Naive thymus-derived CD8-positive, alpha-beta T cell (primary cell): ENCODE data around the gene RPS21. TPM values are rescaled to one million over a fixed set of nuclear protein-coding genes. Genes with fewer than 3 reads are reported as not detected.
"Not testable (repeated sequence)": the region's sequence is repeated elsewhere in the genome, so short reads cannot be mapped to it uniquely, and the experiment has no call there.

ENCODE experiments used
- ATAC-seq, 2 donors: fragments of 150-1000 bp; cut with Tn5 transposase in 1 of 2; sonication (Bioruptor Pico), chemical (Tn5 transposase) in 1 of 2; 1 replicate in 1 of 2; 2 replicates in 1 of 2; pipeline ENCODE4 v1.10.0; 2021; ENCODE audit warnings: mild to moderate bottlenecking in 2 of 2, moderate library complexity in 2 of 2
- POLR2A ChIA-PET: fragments of 350-600 bp; sonication (Branson Sonifier 250); formaldehyde crosslinking; loops from one replicate; lab custom pipeline; 2021; ENCODE audit warnings: antibody characterized with exemption; lab: Charles Lee
- DNase-seq, 10 donors: peaks; one replicate each; pipeline versions ENCODE4 v3.0.0 to v3.0.0-alpha.2; 2020 to 2022
- H3K27ac Mint-ChIP-seq, 10 donors: one replicate each; pipeline ENCODE4 v1.8.0; 2020 to 2022; ENCODE audit warnings: mild to moderate bottlenecking in 10 of 10, mixed read lengths in 10 of 10, moderate library complexity in 4 of 10, inconsistent platforms in 1 of 10
- H3K27me3 Mint-ChIP-seq, 5 donors: one replicate each; pipeline ENCODE4 v1.8.0; 2021 to 2022; ENCODE audit warnings: mixed read lengths in 5 of 5
- H3K36me3 Mint-ChIP-seq, 3 donors: one replicate each; pipeline ENCODE4 v1.8.0; 2020 to 2022; ENCODE audit warnings: mixed read lengths in 3 of 3, mild to moderate bottlenecking in 2 of 3, inconsistent platforms in 1 of 3
- H3K4me1 Mint-ChIP-seq, 4 donors: one replicate each; pipeline ENCODE4 v1.8.0; 2021 to 2022; ENCODE audit warnings: mixed read lengths in 4 of 4
- H3K4me3 Mint-ChIP-seq, 10 donors: one replicate each; pipeline ENCODE4 v1.8.0; 2020 to 2022; ENCODE audit warnings: mild to moderate bottlenecking in 10 of 10, mixed read lengths in 10 of 10, moderate library complexity in 6 of 10, inconsistent platforms in 1 of 10
- H3K9me3 Mint-ChIP-seq, 9 donors: one replicate each; pipeline ENCODE4 v1.8.0; 2020 to 2022; ENCODE audit warnings: mixed read lengths in 9 of 9, mild to moderate bottlenecking in 3 of 9, inconsistent platforms in 1 of 9, moderate library complexity in 1 of 9
- polyA plus RNA-seq, 3 donors: library from polyadenylated mRNA; unstranded; fragments of 300-500 nt; fragmentation: Illumina TruSeq; gene quantifications; one replicate each; pipeline ENCODE4 v1.2.3, GENCODE V29; 2021
- total RNA-seq, 8 experiments: library from RNA in 2 of 8; stranded (reverse) in 2 of 8; gene quantifications; one replicate each; pipeline ENCODE4 v1.2.3 and lab custom pipeline; 2021 to 2026

The RPS21 gene
- total and polyA plus RNA-seq, 5 experiments from 2014 or later = 3,205 to 3,803 (median 3,496) TPM

- H3K9me3 Mint-ChIP-seq, POLR2A ChIA-PET, H3K36me3 Mint-ChIP-seq: not testable (repeated sequence)
These were observed 39.1 kb downstream of the RPS21 start for GRCh38 chr20:62426059-62426348.

GRCh38 chr20:62426699-62427131 is 39.8 kb downstream of the RPS21 start:
- no peak for DNase-seq
- Mint-ChIP-seq H3K4me1 (no peaks in the 10 kb centered on the region), H3K4me3 (no peak overlapping the region), H3K27ac (no peak overlapping the region), H3K9me3 (no peaks in the 10 kb centered on the region), H3K27me3 (peaks cover 0 to 22% (median 3%) of the 10 kb centered on the region in 5 donors), H3K36me3 (no peaks in the 10 kb centered on the region)
- no peak for ATAC-seq
- POLR2A ChIA-PET = no interaction called here

More at GRCh38 chr20:62426059-62426348, 39.1 kb downstream of the RPS21 start:
- not testable (repeated sequence) for DNase-seq, H3K4me3 Mint-ChIP-seq, ATAC-seq, H3K27ac Mint-ChIP-seq, H3K4me1 Mint-ChIP-seq
- peaks cover 0 to 20% (median 2%) of the 10 kb centered on the region in 5 donors for H3K27me3 Mint-ChIP-seq

- no peaks in the 10 kb centered on the region for H3K4me1 Mint-ChIP-seq
- peaks cover 0 to 22% (median 3%) of the 10 kb centered on the region in 5 donors for H3K27me3 Mint-ChIP-seq
- no peak within 1 kb of the TSS for H3K4me3 Mint-ChIP-seq
- H3K9me3 Mint-ChIP-seq = no peaks in the 10 kb centered on the region
- ATAC-seq (no peak), DNase-seq (no peak)
- POLR2A ChIA-PET = no interaction called here
- no peaks in the 10 kb centered on the region for H3K36me3 Mint-ChIP-seq
- H3K27ac Mint-ChIP-seq = no peak within 1 kb of the TSS
These were observed 40.5 kb downstream of the RPS21 start, which contains the start of gene RBBP8NL for GRCh38 chr20:62427172-62428001. Gene RBBP8NL (minus strand): TSS chr20:62427539. CDS start chr20:62419647, 7,892 bp downstream.

GRCh38 chr20:62428002-62428372 is 41.1 kb downstream of the RPS21 start:
- Mint-ChIP-seq H3K4me1 (no peaks in the 10 kb centered on the region), H3K36me3 (no peaks in the 10 kb centered on the region), H3K4me3 (no peak overlapping the region), H3K9me3 (no peaks in the 10 kb centered on the region), H3K27ac (no peak overlapping the region), H3K27me3 (peaks cover 0 to 22% (median 3%) of the 10 kb centered on the region in 5 donors)
- POLR2A ChIA-PET = no interaction called here
- DNase-seq (no peak), ATAC-seq (no peak)

- H3K27ac Mint-ChIP-seq = peak overlapping the region in 1 of 10 donors; percentile 15
- H3K9me3 Mint-ChIP-seq = no peaks in the 10 kb centered on the region
- ATAC-seq (no peak), DNase-seq (no peak)
- peaks cover 0 to 23% (median 3%) of the 10 kb centered on the region in 5 donors for H3K27me3 Mint-ChIP-seq
- H3K4me3 Mint-ChIP-seq = no peak overlapping the region
- H3K36me3 Mint-ChIP-seq = no peaks in the 10 kb centered on the region
- POLR2A ChIA-PET = no interaction called here
- H3K4me1 Mint-ChIP-seq = no peaks in the 10 kb centered on the region
These were observed 41.7 kb downstream of the RPS21 start for GRCh38 chr20:62428396-62429295.

GRCh38 chr20:62429455-62430310 is 42.8 kb downstream of the RPS21 start:
- ATAC-seq = no peak

GRCh38 chr20:62430311-62430853 is 43.5 kb downstream of the RPS21 start:
- POLR2A ChIA-PET = interaction anchor here (1.3 kb wide), 1 partner anchor 48 kb away, joined by 3 read pairs; no protein-coding TSS in a partner anchor
- H3K27me3 Mint-ChIP-seq = peaks cover 3 to 38% (median 14%) of the 10 kb centered on the region in 5 donors
- no peak overlapping the region for H3K27ac Mint-ChIP-seq
- no peaks in the 10 kb centered on the region for H3K4me1 Mint-ChIP-seq
- no peaks in the 10 kb centered on the region for H3K9me3 Mint-ChIP-seq
- DNase-seq (no peak), ATAC-seq (no peak)
- no peaks in the 10 kb centered on the region for H3K36me3 Mint-ChIP-seq
- no peak overlapping the region for H3K4me3 Mint-ChIP-seq

More at GRCh38 chr20:62429455-62430310, 42.8 kb downstream of the RPS21 start:
- Mint-ChIP-seq H3K4me3 (no peak overlapping the region), H3K27ac (no peak overlapping the region), H3K36me3 (no peaks in the 10 kb centered on the region), H3K27me3 (peaks cover 0 to 31% (median 12%) of the 10 kb centered on the region in 5 donors), H3K4me1 (no peaks in the 10 kb centered on the region), H3K9me3 (no peaks in the 10 kb centered on the region)
- no peak for DNase-seq
- POLR2A ChIA-PET = interaction anchor here (1.3 kb wide), 1 partner anchor 49 kb away, joined by 3 read pairs; no protein-coding TSS in a partner anchor

GRCh38 chr20:62430866-62431447 is 44.1 kb downstream of the RPS21 start:
- Mint-ChIP-seq H3K9me3 (no peaks in the 10 kb centered on the region), H3K36me3 (no peaks in the 10 kb centered on the region), H3K27ac (no peak overlapping the region), H3K27me3 (peaks cover 5 to 42% (median 14%) of the 10 kb centered on the region in 5 donors), H3K4me3 (no peak overlapping the region), H3K4me1 (no peaks in the 10 kb centered on the region)
- ATAC-seq (no peak), DNase-seq (no peak)
- POLR2A ChIA-PET = interaction anchor here (1.3 kb wide), 1 partner anchor 47 kb away, joined by 3 read pairs; no protein-coding TSS in a partner anchor

- H3K27ac Mint-ChIP-seq = peak overlapping the region in 1 of 10 donors; percentile 74
- peaks cover 9 to 68% (median 14%) of the 10 kb centered on the region in 5 donors for H3K27me3 Mint-ChIP-seq
- no peak for ATAC-seq
- no peak for DNase-seq
- H3K36me3 Mint-ChIP-seq = no peaks in the 10 kb centered on the region
- H3K9me3 Mint-ChIP-seq = no peaks in the 10 kb centered on the region
- H3K4me1 Mint-ChIP-seq = peaks cover 0 to 3% (median 0%) of the 10 kb centered on the region in 4 donors
- no peak overlapping the region for H3K4me3 Mint-ChIP-seq
- POLR2A ChIA-PET = no interaction called here
These were observed 47.0 kb downstream of the RPS21 start for GRCh38 chr20:62433658-62434497.

GRCh38 chr20:62436692-62437091 is 49.8 kb downstream of the RPS21 start:
- H3K27me3 Mint-ChIP-seq = peaks cover 9 to 61% (median 14%) of the 10 kb centered on the region in 5 donors
- no peak overlapping the region for H3K4me3 Mint-ChIP-seq
- no peaks in the 10 kb centered on the region for H3K36me3 Mint-ChIP-seq
- no peak overlapping the region for H3K27ac Mint-ChIP-seq
- no peaks in the 10 kb centered on the region for H3K9me3 Mint-ChIP-seq
- peaks cover 0 to 4% (median 0%) of the 10 kb centered on the region in 4 donors for H3K4me1 Mint-ChIP-seq
- POLR2A ChIA-PET = no interaction called here
- ATAC-seq (no peak), DNase-seq (no peak)

- peaks cover 0 to 4% (median 0%) of the 10 kb centered on the region in 4 donors for H3K4me1 Mint-ChIP-seq
- H3K27ac Mint-ChIP-seq = no peak overlapping the region
- H3K4me3 Mint-ChIP-seq = no peak overlapping the region
- H3K9me3 Mint-ChIP-seq = no peaks in the 10 kb centered on the region
- POLR2A ChIA-PET = no interaction called here
- H3K36me3 Mint-ChIP-seq = no peaks in the 10 kb centered on the region
- ATAC-seq = no peak
- peaks cover 9 to 58% (median 14%) of the 10 kb centered on the region in 5 donors for H3K27me3 Mint-ChIP-seq
- DNase-seq = no peak
These were observed 50.6 kb downstream of the RPS21 start for GRCh38 chr20:62437496-62437895.
